Measurements from ENCODE around the gene ZNF638.
"Not testable (repeated sequence)": the region's sequence is repeated elsewhere in the genome, so short reads cannot be mapped to it uniquely, and the experiment has no call there.

Gene ZNF638

GRCh38 chr2:71410696-71411095 is 79.1 kb downstream of the ZNF638 start:
- DNase-seq (ENCODE audit: low read depth, low spot score) = no peak
- TF ChIP-seq CTCF (IDR thresholded peaks at IDR 0.05; ENCODE audit: insufficient read depth, low read length, missing control alignments) = no peak
- CTCF ChIA-PET = no interaction called here
- no peak overlapping the region for H3K4me3 ChIP-seq (ENCODE audit: low read depth, low read length)
- POLR2A ChIA-PET = no interaction called here

GRCh38 chr2:71416866-71417265 is 85.3 kb downstream of the ZNF638 start:
- H3K4me3 ChIP-seq (ENCODE audit: low read depth, low read length); DNase-seq (ENCODE audit: low read depth, low spot score); POLR2A ChIA-PET; CTCF ChIA-PET: not testable (repeated sequence)

- no peak for TF ChIP-seq CTCF (IDR thresholded peaks at IDR 0.05; ENCODE audit: insufficient read depth, low read length, missing control alignments)
- no peak overlapping the region for H3K4me3 ChIP-seq (ENCODE audit: low read depth, low read length)
- CTCF ChIA-PET = interaction anchor here (0.8 to 1.0 kb wide), 3 partner anchors 9 to 38 kb away, joined by 3 to 4 read pairs (median 3); no protein-coding TSS in a partner anchor
- POLR2A ChIA-PET = no interaction called here
- no peak for DNase-seq (ENCODE audit: low read depth, low spot score)
Observed at GRCh38 chr2:71417300-71418202, 86.0 kb downstream of the ZNF638 start.

- CTCF ChIA-PET = interaction anchor here (0.7 to 1.3 kb wide), 3 partner anchors 15 to 92 kb away, joined by 3 to 4 read pairs (median 3); partner anchors contain the start of gene ZNF638
Observed at GRCh38 chr2:71419145-71419544, 87.6 kb downstream of the ZNF638 start.

GRCh38 chr2:71419976-71420375 is 88.4 kb downstream of the ZNF638 start:
- ChIA-PET CTCF (interaction anchor here (1.2 to 1.3 kb wide), 3 partner anchors 10 to 91 kb away, joined by 3 to 4 read pairs (median 3); partner anchors contain the start of gene ZNF638), POLR2A (no interaction called here)
- no peak for DNase-seq (ENCODE audit: low read depth, low spot score)
- H3K4me3 ChIP-seq (ENCODE audit: low read depth, low read length) = no peak overlapping the region
- TF ChIP-seq CTCF (IDR thresholded peaks at IDR 0.05; ENCODE audit: insufficient read depth, low read length, missing control alignments) = no peak

More at GRCh38 chr2:71419145-71419544, 87.6 kb downstream of the ZNF638 start:
- POLR2A ChIA-PET = no interaction called here
- no peak overlapping the region for H3K4me3 ChIP-seq (ENCODE audit: low read depth, low read length)
- no peak for DNase-seq (ENCODE audit: low read depth, low spot score)
- no peak for TF ChIP-seq CTCF (IDR thresholded peaks at IDR 0.05; ENCODE audit: insufficient read depth, low read length, missing control alignments)

GRCh38 chr2:71422786-71423185 is 91.2 kb downstream of the ZNF638 start:
- ChIA-PET CTCF (no interaction called here), POLR2A (no interaction called here)
- DNase-seq (ENCODE audit: low read depth, low spot score) = no peak
- no peak for TF ChIP-seq CTCF (IDR thresholded peaks at IDR 0.05; ENCODE audit: insufficient read depth, low read length, missing control alignments)
- H3K4me3 ChIP-seq (ENCODE audit: low read depth, low read length) = no peak overlapping the region

Data from AG04449 (cell line).